Lung (tissue), 13 donors: ENCODE results near the gene MTIF2. TPM values are rescaled to one million over a fixed set of nuclear protein-coding genes. Genes with fewer than 3 reads are reported as not detected.
"Not testable (repeated sequence)": the region's sequence is repeated elsewhere in the genome, so short reads cannot be mapped to it uniquely, and the experiment has no call there.

ENCODE experiments used
- ATAC-seq: fragments of 200-7000 bp; cut with Tn5 transposase; one replicate; pipeline ENCODE4 v1.9.1; 2020; ENCODE audit warnings: moderate number of reproducible peaks; ENCODE audit not compliant: insufficient read depth, low FRiP score
- DNase-seq, 3 donors: peaks; one replicate each; pipeline ENCODE4 v3.0.0-alpha.2; 2013 to 2017
- H3K27ac ChIP-seq, 2 donors: one replicate each; pipeline ENCODE4 v1.5.1; 2013; ENCODE audit warnings: mild to moderate bottlenecking in 2 of 2, moderate library complexity in 2 of 2, control low read depth in 1 of 2, inconsistent platforms in 1 of 2, low read depth in 1 of 2, low read length in 1 of 2
- H3K27me3 ChIP-seq, 3 donors: one replicate each; pipeline ENCODE4 v1.5.1; 2013; ENCODE audit warnings: low read length in 2 of 3; ENCODE audit not compliant: control insufficient read depth in 3 of 3, insufficient read depth in 3 of 3
- H3K36me3 ChIP-seq, 4 donors: one replicate each; pipeline ENCODE4 v1.5.1; 2013; ENCODE audit warnings: low read length in 4 of 4, mild to moderate bottlenecking in 1 of 4, moderate library complexity in 1 of 4; ENCODE audit not compliant: control insufficient read depth in 4 of 4, insufficient read depth in 4 of 4
- H3K4me1 ChIP-seq, 5 donors: one replicate each; pipeline ENCODE4 v1.5.1; 2013; ENCODE audit warnings: low read length in 5 of 5, mild to moderate bottlenecking in 2 of 5, moderate library complexity in 1 of 5; ENCODE audit not compliant: control insufficient read depth in 5 of 5, insufficient read depth in 5 of 5
- H3K4me3 ChIP-seq: one replicate; pipeline ENCODE4 v1.5.1; 2013; ENCODE audit warnings: mild to moderate bottlenecking, control low read depth, moderate library complexity
- H3K9ac ChIP-seq, 2 donors: one replicate each; pipeline ENCODE4 v1.5.1; 2013; ENCODE audit warnings: low read length in 2 of 2, control low read depth in 1 of 2; ENCODE audit not compliant: insufficient read depth in 1 of 2
- H3K9me3 ChIP-seq, 4 donors: one replicate each; pipeline ENCODE4 v1.5.1; 2013; ENCODE audit warnings: low read length in 3 of 4, mild to moderate bottlenecking in 1 of 4, moderate library complexity in 1 of 4; ENCODE audit not compliant: control insufficient read depth in 4 of 4, insufficient read depth in 3 of 4
- WGBS, 2 donors: extraction: QIAGEN DNeasy Blood & Tissue Kit; methylation state at CpG; one replicate each; pipeline ENCODE4 v1.1.7; 2013; 5-methylcytosine and 5-hydroxymethylcytosine counted together
- polyA plus RNA-seq, 2 donors: library from polyadenylated mRNA; stranded (reverse); fragments of 200-250 nt; gene quantifications; one replicate each; pipeline ENCODE4 v1.2.1, GENCODE V29; 2013
- small RNA-seq: library from RNA; depleted of rRNA; stranded (forward); fragments of <200 nt; gene quantifications from one replicate; pipeline ENCODE3, GENCODE V24; 2014; ENCODE audit warnings: low replicate concordance
- total RNA-seq, 2 donors: library from RNA; depleted of rRNA in 1 of 2; stranded (reverse); fragments of >200 nt in 1 of 2; gene quantifications; one replicate each; pipeline ENCODE4 v1.2.1, GENCODE V29; 2014 to 2021
- TF ChIP-seq, protein P1 (sequence below): IDR thresholded peaks from 2 replicates; pipeline ENCODE4 v1.5.1; 2012; ENCODE audit warnings: mild to moderate bottlenecking; ENCODE audit errors: control extremely low read depth, extremely low read depth
- donor health status: control.
- donor health status: control.
- donor health status: Bipolar disorder and iron deficiency.
- donor health status: healthy.
- donor health status: DM: yes; HTN: yes; CAD: no.

MTIF2 gene
- total and polyA plus RNA-seq, 4 donors: 16.4 to 26.3 (median 21.2) TPM

DNA sequence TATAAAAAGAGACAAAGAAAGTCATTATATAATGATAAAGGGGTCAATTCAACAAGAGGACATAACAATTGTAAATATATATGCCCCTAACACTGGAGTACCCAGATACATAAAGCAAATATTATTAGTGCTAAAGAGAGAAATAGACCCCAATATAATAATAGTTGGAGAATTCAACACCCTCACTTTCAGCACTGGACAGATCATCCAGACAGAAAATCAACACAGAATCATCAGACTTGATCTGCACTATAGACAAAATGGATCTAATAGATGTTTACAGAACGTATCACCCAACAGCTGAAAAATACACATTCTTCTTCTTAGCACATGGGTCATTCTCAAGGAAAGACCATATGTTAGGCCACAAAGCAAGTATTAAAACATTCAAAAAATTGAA is 68.6 kb downstream of the MTIF2 start:
- WGBS, 2 donors: 89 to 95% methylated on average over 1 of the region's 1 CpG
- H3K4me3 ChIP-seq: no peak overlapping the region
- ATAC-seq (no peak), DNase-seq (no peak)
- no peaks in the 10 kb centered on the region for H3K27me3 ChIP-seq
- H3K27ac ChIP-seq: no peak overlapping the region
- TF ChIP-seq, protein P1, sequence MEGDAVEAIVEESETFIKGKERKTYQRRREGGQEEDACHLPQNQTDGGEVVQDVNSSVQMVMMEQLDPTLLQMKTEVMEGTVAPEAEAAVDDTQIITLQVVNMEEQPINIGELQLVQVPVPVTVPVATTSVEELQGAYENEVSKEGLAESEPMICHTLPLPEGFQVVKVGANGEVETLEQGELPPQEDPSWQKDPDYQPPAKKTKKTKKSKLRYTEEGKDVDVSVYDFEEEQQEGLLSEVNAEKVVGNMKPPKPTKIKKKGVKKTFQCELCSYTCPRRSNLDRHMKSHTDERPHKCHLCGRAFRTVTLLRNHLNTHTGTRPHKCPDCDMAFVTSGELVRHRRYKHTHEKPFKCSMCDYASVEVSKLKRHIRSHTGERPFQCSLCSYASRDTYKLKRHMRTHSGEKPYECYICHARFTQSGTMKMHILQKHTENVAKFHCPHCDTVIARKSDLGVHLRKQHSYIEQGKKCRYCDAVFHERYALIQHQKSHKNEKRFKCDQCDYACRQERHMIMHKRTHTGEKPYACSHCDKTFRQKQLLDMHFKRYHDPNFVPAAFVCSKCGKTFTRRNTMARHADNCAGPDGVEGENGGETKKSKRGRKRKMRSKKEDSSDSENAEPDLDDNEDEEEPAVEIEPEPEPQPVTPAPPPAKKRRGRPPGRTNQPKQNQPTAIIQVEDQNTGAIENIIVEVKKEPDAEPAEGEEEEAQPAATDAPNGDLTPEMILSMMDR: no peak
- no peaks in the 10 kb centered on the region for H3K4me1 ChIP-seq
- H3K9ac ChIP-seq: no peak overlapping the region
- peaks cover 0 to 11% (median 8%) of the 10 kb centered on the region in 4 donors for H3K36me3 ChIP-seq
- H3K9me3 ChIP-seq: no peaks in the 10 kb centered on the region

DNA sequence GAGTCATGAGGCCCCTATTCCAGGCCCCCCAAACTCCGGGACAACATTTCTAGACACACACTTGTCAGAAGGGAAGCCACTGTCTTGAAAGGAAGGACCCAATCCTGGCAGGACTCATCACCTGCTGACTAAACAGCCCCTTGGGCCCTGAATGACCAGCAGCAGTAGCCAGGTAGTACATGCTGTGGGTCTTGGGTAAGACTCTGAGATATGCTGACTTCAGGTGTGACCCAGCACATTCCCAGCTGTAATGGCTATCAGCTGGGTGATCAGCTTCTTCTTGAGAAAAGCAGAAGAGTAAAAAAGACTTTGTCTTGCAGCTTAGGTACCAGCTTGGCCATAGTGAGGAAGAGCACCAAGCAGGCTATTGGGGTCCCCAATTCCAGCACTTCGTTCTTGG is 72.5 kb downstream of the MTIF2 start:
- 94 to 99% methylated on average over 2 of the region's 2 CpGs for WGBS, 2 donors
- H3K9ac ChIP-seq: no peak overlapping the region
- H3K4me3 ChIP-seq: no peak overlapping the region
- H3K27ac ChIP-seq: no peak overlapping the region
- DNase-seq (no peak), ATAC-seq (no peak)
- no peaks in the 10 kb centered on the region for H3K4me1 ChIP-seq
- TF ChIP-seq, protein P1: no peak
- peaks cover 0 to 12% (median 5%) of the 10 kb centered on the region in 4 donors for H3K36me3 ChIP-seq
- no peaks in the 10 kb centered on the region for H3K27me3 ChIP-seq
- H3K9me3 ChIP-seq: no peaks in the 10 kb centered on the region

DNA sequence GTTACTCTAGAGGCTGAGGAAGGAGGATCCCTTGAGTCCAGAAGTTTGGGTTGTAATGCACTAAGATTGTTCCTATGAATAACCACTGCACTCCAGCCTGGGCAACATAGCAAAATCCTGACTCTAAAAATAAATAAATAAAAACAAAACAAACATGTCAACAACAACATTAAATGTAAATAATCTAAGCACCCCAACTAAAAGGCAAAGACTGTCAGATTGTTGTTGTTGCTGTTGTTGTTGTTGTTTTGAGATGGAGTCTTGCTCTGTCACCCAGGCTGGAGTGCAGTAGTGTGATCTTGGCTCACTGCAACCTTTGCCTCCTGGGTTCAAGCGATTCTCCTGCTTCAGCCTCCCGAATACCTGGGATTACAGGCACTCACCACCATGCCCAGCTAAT is 77.1 kb downstream of the MTIF2 start:
- not testable (repeated sequence) for H3K27ac ChIP-seq, H3K9ac ChIP-seq, DNase-seq, H3K9me3 ChIP-seq, ATAC-seq, H3K27me3 ChIP-seq, H3K4me3 ChIP-seq, H3K4me1 ChIP-seq
- 90 to 99% methylated on average over 2 of the region's 2 CpGs for WGBS, 2 donors
- H3K36me3 ChIP-seq: peaks cover 0 to 13% (median 3%) of the 10 kb centered on the region in 4 donors

DNA sequence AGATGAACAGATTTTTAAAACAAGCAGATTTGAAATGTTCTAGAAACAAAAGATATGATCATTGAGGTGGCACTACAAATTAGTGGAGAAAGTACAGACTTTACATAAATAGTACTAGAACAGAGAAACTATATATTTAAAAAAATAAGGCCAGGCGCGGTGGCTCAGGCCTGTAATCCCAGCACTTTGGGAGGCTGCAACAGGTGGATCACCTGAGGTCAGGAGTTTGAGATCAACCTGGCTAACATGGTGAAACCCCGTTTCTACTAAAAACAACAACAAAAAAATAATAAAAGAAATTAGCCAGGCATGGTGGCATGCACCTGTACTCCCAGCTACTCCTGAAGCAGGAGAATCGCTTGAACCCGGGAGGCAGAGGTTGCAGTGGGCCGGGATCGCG is 82.2 kb downstream of the MTIF2 start:
- WGBS, 2 donors: 87 to 98% methylated on average over 8 of the region's 8 CpGs
- not testable (repeated sequence) for H3K36me3 ChIP-seq, H3K9ac ChIP-seq, H3K4me1 ChIP-seq, ATAC-seq, H3K27ac ChIP-seq, H3K9me3 ChIP-seq, DNase-seq, H3K4me3 ChIP-seq, H3K27me3 ChIP-seq

Small RNAs within 50 kb of the gene (small RNA-seq; reads per million reads assigned to genes)
- gene RF00019: not detected

Other genes starting within 250 kb of the MTIF2 start
- gene RTN4, start 218.8 kb downstream of the MTIF2 start, total RNA-seq: 100 to 1,000 TPM; 168 to 311 TPM
- gene RTN4, start 218.8 kb downstream of the MTIF2 start, polyA plus RNA-seq: 100 to 1,000 TPM; 168 to 292 TPM
- 10 to 100 TPM; 13.6 to 33.8 TPM for gene CLHC1, start 36.9 kb downstream of the MTIF2 start, total RNA-seq
- 10 to 100 TPM in 1 of 2 donors, 1 to 10 TPM in 1; 2.3 to 10.8 TPM for gene CLHC1, start 36.9 kb downstream of the MTIF2 start, polyA plus RNA-seq
- 1,000 to 10,000 TPM in 1 of 2 donors, 100 to 1,000 TPM in 1; 715 to 1,195 TPM for gene RPS27A, start 36.5 kb downstream of the MTIF2 start, total RNA-seq
- 1,000 to 10,000 TPM; 1,600 to 1,640 TPM for gene RPS27A, start 36.5 kb downstream of the MTIF2 start, polyA plus RNA-seq
- 10 to 100 TPM; 74.7 to 91.9 TPM for gene CCDC88A, start 150.6 kb upstream of the MTIF2 start, total RNA-seq
- gene CCDC88A, start 150.6 kb upstream of the MTIF2 start, polyA plus RNA-seq: 10 to 100 TPM; 13.3 to 48.3 TPM